Tongue (tissue), 2 donors: ENCODE data around the gene GSTA5. TPM values are rescaled to one million over a fixed set of nuclear protein-coding genes. Genes with fewer than 3 reads are reported as not detected.
"Not testable (repeated sequence)": the region's sequence is repeated elsewhere in the genome, so short reads cannot be mapped to it uniquely, and the experiment has no call there.

Experiments
- DNase-seq: peaks from one replicate; pipeline ENCODE4 v3.0.0-alpha.2; 2015
- total RNA-seq: library from RNA; depleted of rRNA; stranded (reverse); fragments of >200 nt; gene quantifications from one replicate; pipeline ENCODE4 v1.2.3, GENCODE V29; 2014

GSTA5 gene
- total RNA-seq, 1 donor from 2014 or later, result not detected

GRCh38 chr6:52834481-52834880 is 6.1 kb downstream of the GSTA5 start:
- no peak for DNase-seq

DNA sequence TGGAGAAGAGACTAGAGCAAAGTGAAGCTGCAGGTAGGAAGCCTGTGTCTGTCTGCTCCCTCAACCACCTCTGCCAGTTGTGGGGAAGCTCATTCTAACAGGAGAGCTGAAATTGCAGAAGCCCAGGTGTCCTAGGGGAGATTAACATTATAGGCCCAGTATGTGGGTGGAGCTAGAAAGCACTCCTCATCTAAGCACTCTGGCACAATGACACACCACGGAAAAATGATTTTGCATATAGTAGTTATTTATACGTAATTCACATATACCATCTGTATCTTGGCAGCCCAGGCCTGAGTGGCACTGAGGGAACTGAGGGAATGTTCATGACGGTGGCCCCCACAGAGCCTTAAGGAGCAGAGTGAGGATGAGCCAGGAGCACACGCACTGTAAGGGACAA is 9.7 kb downstream of the GSTA5 start:
- DNase-seq, result not testable (repeated sequence)

DNA sequence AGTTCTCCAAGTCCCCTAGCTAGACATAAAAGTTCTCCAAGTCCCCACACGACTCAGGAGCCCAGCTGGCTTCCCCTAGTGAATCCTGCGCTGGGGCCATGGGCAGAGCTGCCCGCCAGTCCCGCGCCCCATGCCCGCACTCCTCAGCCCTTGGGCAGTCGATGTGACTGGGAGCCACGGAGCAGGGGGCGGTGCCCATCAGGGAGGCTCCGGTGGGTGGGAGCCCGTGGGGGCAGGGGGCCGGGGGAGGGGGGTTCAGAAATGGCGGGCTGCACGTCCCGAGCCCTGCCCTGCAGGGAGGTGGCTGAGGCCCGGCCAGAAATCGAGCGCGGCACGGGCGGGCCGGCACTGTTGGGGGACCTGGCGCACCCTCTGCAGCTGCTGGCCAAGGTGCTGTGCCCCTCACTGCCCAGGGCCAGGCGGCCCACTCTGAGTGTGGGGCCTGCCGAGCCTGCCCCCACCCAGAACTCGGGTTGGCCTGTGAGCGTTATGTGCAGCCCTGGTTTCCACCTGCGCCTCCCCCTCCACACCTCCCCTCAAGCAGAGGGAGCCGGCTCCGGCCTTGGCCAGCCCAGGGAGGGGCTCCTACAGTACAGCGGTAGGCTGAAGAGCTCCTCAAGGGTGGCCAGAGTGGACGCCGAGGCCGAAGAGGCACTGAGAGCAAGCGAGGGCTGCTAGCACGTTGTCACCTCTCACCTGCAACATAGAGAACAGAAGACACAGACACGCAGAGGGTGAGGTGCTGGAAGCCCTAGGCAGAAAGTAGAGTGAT is 11.4 kb downstream of the GSTA5 start:
- DNase-seq, result no peak

DNA sequence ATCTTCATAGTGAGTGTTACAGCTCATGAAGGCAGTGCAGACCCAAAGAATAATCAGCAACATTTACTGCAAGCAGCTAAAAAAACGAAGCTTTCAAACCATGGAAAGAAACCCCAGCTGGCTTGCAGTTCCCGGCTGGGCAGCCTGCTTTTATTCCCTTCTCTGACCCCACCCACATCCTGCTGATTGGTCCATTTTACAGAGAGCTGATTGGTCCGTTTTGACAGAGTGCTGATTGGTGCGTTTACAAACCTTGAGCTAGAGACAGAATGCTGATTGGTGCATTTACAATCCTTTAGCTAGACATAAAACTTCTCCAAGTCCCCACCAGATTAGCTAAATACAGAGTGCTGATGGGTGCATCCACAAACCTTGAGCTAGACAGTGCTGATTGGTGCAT is 12.0 kb downstream of the GSTA5 start:
- DNase-seq, result not testable (repeated sequence)

- DNase-seq, result not testable (repeated sequence)
These were observed 13.4 kb downstream of the GSTA5 start for GRCh38 chr6:52827073-52827783.

DNA sequence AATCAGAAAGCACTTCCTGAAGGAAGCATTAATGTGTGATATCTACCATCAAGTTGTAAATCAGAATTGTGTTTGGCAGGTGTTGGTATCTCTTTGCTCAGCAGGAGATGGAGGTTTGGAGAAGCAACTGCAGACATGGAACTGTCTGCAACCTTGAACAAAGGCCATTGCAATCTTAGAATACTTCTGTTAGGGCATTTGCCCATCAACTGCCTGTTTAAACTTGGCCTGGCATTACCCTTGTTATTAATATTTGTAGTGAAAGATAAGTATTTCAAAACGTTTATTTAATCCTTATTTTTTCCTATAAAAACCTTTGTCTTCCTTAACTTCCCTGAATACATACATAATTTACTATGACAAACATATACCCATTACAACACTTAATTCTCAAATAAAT is 14.1 kb downstream of the GSTA5 start:
- DNase-seq, result no peak

DNA sequence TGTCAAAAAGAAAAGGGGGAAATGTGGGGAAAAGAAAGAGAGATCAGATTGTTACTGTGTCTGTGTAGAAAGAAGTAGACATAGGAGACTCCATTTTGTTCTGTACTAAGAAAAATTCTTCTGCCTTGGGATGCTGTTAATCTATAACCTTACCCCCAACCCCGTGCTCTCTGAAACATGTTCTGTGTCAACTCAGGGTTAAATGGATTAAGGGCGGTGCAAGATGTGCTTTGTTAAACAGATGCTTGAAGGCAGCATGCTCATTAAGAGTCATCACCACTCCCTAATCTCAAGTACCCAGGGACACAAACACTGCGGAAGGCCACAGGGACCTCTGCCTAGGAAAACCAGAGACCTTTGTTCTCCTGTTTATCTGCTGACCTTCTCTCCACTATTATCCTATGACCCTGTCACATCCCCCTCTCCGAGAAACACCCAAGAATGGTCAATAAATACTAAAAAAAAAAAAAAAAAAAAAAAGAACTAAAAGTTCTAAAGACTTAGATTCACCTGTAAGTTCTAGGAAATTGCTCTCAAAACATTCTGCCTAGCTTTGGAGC is 14.6 kb downstream of the GSTA5 start:
- DNase-seq, result not testable (repeated sequence)

GRCh38 chr6:52825270-52825793 is 15.3 kb downstream of the GSTA5 start:
- not testable (repeated sequence) for DNase-seq

GRCh38 chr6:52821842-52822241 is 18.8 kb downstream of the GSTA5 start:
- DNase-seq, result no peak

GRCh38 chr6:52820198-52820597 is 20.4 kb downstream of the GSTA5 start:
- DNase-seq, result no peak

GRCh38 chr6:52815167-52816092 is 25.2 kb downstream of the GSTA5 start:
- DNase-seq, result peak; percentile 32

GRCh38 chr6:52814545-52814944 is 26.1 kb downstream of the GSTA5 start:
- DNase-seq, result not testable (repeated sequence)

DNA sequence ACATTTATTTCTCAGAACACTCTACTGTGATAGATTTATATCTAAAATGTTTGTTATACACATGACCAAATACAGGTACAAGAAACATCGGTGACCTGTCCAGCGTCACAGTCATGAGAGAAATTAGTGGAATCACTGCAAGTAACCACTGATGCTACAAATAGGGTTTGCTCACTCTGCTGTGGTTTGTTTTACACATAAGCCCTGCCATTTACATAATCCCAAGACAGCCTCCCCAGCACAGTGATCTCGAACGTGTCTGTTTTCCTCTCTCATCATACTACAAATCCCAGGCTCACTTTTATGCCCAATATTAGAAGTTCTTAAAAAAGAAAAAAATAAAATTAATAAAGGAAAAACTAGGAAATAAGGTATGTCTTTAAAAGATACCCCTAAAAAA is 30.8 kb downstream of the GSTA5 start:
- DNase-seq, result not testable (repeated sequence)

- no peak for DNase-seq
These were observed 32.0 kb downstream of the GSTA5 start for GRCh38 chr6:52808660-52809059.

DNA sequence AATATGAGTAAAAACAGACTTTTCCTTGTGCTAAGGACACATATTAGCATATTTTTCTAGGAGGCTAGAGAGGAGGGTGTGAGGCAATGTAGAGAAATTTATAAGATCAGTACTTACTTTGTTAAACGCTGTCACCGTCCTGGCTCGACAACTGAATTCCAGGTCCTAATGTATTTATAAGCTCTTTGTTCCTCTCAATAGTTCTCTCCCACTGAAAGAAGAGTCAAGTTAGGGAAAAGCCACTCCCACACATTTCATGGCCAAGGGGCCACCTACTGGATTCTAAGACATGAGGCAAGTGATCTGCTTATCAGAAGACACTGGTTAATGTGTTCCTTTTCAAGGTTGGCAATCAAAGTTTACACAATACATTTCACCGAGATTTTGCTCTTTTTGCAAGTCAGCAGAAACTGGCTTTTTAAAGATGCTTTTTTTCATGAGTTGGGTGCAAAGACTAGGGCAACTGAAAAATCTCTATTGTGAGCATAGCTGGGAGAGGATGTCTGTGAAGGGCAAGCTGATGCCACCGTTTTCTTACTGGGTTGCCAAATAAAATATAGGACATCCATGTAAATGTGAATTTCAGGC is 36.9 kb downstream of the GSTA5 start, which contains the start of gene GSTA1:
GSTA1 (minus strand) TSS at position 149 of the 588 bp plus-strand sequence. CDS start 4,549 bp downstream, outside the sequence.
- DNase-seq, result not testable (repeated sequence)

- DNase-seq, result no peak
These were observed 37.8 kb downstream of the GSTA5 start for GRCh38 chr6:52802806-52803205.

DNA sequence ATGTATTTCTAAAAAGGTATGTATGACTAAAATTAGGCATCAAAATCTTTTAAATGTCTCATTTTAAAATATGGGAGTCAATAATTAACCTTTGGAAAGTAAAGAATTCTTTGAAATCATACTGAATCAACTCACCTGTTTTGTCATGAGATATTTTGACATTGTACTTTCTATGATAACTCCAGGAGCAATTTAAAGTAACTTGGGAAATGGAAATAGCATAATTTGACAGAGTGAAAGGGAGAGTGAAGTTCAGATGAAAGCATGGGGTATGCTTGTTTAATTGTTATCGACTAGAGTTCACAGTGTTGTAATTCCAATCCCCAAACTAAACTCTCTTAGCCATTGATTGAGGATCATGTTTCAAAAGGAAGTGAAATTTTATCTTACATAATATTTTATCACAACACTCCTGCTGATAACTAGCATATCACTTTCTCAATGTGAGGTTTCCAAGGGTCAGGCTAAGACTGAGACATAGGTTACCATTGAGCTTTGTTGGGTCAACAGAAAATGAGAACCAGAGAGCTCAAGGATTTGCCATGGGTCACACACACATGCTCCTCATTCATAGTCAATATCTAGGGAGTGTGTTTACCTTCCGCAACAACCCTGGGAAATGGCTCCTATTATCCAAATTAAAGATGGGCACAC is 39.3 kb downstream of the GSTA5 start:
- DNase-seq, result no peak

GRCh38 chr6:52799272-52799671 is 41.3 kb downstream of the GSTA5 start:
- not testable (repeated sequence) for DNase-seq

DNA sequence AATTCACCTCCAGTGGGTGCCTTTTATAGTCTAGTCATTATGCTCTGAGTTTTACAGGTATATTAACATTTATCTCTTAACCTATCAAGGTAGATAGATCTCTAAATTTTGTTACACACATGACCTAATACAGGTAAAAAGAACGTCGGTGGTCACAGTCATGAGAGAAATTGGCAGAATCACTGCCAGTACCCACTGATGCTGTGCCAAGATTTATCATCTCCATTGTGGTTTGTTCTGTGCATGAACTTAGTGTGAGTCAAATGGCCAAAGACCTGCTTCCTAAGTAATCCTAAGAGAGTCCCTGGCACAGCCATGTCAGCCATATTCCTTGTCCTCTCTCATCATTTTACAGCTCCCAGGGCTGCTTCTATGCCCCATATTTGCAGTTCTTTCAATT is 46.2 kb downstream of the GSTA5 start:
- not testable (repeated sequence) for DNase-seq

GRCh38 chr6:52790861-52791260 is 49.8 kb downstream of the GSTA5 start:
- DNase-seq, result no peak

GRCh38 chr6:52789658-52790057 is 51.0 kb downstream of the GSTA5 start:
- DNase-seq, result not testable (repeated sequence)
